Right lung (tissue), 5 donors: ENCODE measurements around the gene LONP1. TPM values are rescaled to one million over a fixed set of nuclear protein-coding genes. Genes with fewer than 3 reads are reported as not detected.
"Not testable (repeated sequence)": the region's sequence is repeated elsewhere in the genome, so short reads cannot be mapped to it uniquely, and the experiment has no call there.

Source experiments
- DNase-seq, 2 donors: peaks; one replicate each; pipeline ENCODE4 v3.0.0-alpha.2; 2013
- polyA plus RNA-seq, 5 donors: library from polyadenylated mRNA; unstranded; fragments of 120-200 nt; gene quantifications; one replicate each; pipeline versions ENCODE4 v1.2.1 to v1.2.3, GENCODE V29; 2013; ENCODE audit warnings: inconsistent platforms in 1 of 5, low replicate concordance in 1 of 5; ENCODE audit not compliant: insufficient read length in 5 of 5, insufficient read depth in 1 of 5

The LONP1 gene
- polyA plus RNA-seq, 5 donors: 31.2 to 53.7 (median 41.7) TPM

GRCh38 chr19:5713228-5713627, 6.7 kb downstream of the LONP1 start:
- DNase-seq: no peak

GRCh38 chr19:5711713-5712161, 8.2 kb downstream of the LONP1 start:
- no peak for DNase-seq

- DNase-seq: no peak
Observed at GRCh38 chr19:5711025-5711424, 8.9 kb downstream of the LONP1 start.

- no peak for DNase-seq
Observed at GRCh38 chr19:5707576-5708575, 12.1 kb downstream of the LONP1 start.

- no peak for DNase-seq
Observed at GRCh38 chr19:5706876-5707573, 12.9 kb downstream of the LONP1 start.

GRCh38 chr19:5705552-5705951, 14.4 kb downstream of the LONP1 start:
- no peak for DNase-seq

- no peak for DNase-seq
Observed at GRCh38 chr19:5703819-5704818, 15.8 kb downstream of the LONP1 start.

- DNase-seq: not testable (repeated sequence)
Observed at GRCh38 chr19:5702053-5702410, 17.9 kb downstream of the LONP1 start.

- no peak for DNase-seq
Observed at GRCh38 chr19:5700455-5701092, 19.4 kb downstream of the LONP1 start.

GRCh38 chr19:5698635-5699422, 21.1 kb downstream of the LONP1 start:
- no peak for DNase-seq

- DNase-seq: no peak
Observed at GRCh38 chr19:5697890-5698634, 21.9 kb downstream of the LONP1 start.

GRCh38 chr19:5697022-5697889, 22.7 kb downstream of the LONP1 start:
- no peak for DNase-seq

- DNase-seq: no peak
Observed at GRCh38 chr19:5696196-5697021, 23.5 kb downstream of the LONP1 start.

GRCh38 chr19:5695649-5696195, 24.2 kb downstream of the LONP1 start:
- DNase-seq: no peak

GRCh38 chr19:5694956-5695648, 24.8 kb downstream of the LONP1 start:
- no peak for DNase-seq

GRCh38 chr19:5694167-5694955, 25.6 kb downstream of the LONP1 start:
- no peak for DNase-seq
